ENCODE measurements around the gene AKAP8.

- TF ChIP-seq EZH2 (IDR thresholded peaks at IDR 0.05; ENCODE audit: insufficient read depth, poor library complexity, severe bottlenecking), result no peak
- no peak for TF ChIP-seq EZH2phosphoT487 (IDR thresholded peaks at IDR 0.05; ENCODE audit: insufficient read depth, low read depth)
These were observed 20.7 kb downstream of the AKAP8 start for GRCh38 chr19:15358918-15359317.
